ENCODE results near the gene TEX101. TPM values are rescaled to one million over a fixed set of nuclear protein-coding genes. Genes with fewer than 3 reads are reported as not detected.

TEX101 gene
- total RNA-seq, 2 donors from 2014 or later = not detected

DNA sequence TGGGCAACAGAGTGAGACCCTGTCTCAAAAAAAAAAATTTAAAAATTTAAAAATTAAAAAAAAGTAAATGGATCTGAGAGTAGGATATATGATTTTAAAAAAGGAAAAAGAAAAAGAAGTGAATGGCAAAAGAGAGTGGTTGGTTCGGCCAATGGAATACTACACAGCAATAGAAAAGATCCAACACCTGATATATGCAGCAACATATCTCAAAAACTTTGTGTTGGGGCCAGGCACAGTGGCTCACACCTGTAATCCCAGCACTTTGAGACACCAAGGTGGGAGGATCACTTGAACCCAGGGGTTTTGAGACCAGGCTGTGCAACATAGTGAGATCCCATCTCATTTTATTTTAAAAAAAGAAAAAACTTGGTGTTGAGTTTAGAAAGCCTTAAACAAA is 52.1 kb downstream of the TEX101 start:
- DNase-seq = no peak
- intact Hi-C loops (cut with DNase I) = no loop called here
- no peak for ATAC-seq

DNA sequence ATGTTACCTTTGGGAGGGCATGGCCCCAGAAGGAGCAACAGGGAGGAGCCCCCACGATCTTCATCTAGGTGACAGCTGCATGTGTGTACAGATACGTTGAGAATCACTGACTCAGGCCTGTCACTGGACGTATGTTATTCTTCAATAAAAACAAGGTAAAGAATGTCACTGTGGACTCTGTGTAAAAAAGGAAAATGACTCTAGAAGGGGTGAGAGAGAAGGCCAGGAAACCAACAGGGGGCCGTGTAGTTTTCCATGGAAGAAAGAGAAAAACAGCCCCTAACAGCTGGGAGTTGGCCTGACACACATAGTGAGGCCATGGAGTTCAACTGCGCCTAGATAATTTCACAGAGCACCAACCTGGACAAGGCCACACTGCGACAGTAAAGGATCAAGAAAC is 52.6 kb downstream of the TEX101 start:
- DNase-seq (no peak), ATAC-seq (no peak)
- intact Hi-C loops (cut with DNase I) = no loop called here

DNA sequence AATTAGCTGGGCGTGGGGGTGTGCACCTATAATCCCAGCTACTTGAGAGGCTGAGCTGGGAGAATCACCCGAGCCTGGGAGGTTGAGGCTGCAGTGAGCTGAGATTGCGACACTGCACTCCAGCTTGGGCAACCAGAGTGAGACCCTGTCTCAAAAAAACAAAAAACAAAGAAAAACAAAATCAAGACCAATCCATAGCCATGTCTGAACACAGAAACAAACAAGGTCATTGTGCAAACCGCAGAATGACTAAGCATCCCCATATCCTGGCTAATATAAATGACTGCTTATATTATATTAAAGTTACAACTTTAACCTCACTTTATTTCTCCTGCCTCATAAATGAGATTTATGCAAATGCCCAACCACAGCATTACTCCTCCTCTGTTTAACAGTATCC is 53.0 kb downstream of the TEX101 start:
- ATAC-seq (no peak), DNase-seq (no peak)
- intact Hi-C loops (cut with DNase I) = no loop called here

Other genes with a start within 250 kb of the TEX101 start
- not detected for gene PSG5, start 228.4 kb upstream of the TEX101 start, total RNA-seq
- not detected for gene PSG4, start 209.3 kb upstream of the TEX101 start, total RNA-seq
- not detected for gene PSG9, start 145.4 kb upstream of the TEX101 start, total RNA-seq
- gene CD177, start 61.2 kb upstream of the TEX101 start, total RNA-seq = 1 to 10 TPM in 1 of 2 donors, under 1 TPM in 1; 0.27 to 1.1 TPM
- gene LYPD3, start 50.7 kb downstream of the TEX101 start, total RNA-seq = under 1 TPM; 0.35 to 0.42 TPM
- 1 to 10 TPM; 7.3 to 7.4 TPM for gene PHLDB3, start 89.9 kb downstream of the TEX101 start, total RNA-seq
- 10 to 100 TPM; 13.7 to 17.9 TPM for gene ETHE1, start 112.3 kb downstream of the TEX101 start, total RNA-seq
- gene ZNF575, start 118.3 kb downstream of the TEX101 start, total RNA-seq = 1 to 10 TPM; 1.1 to 1.6 TPM
- 10 to 100 TPM; 14.0 to 17.4 TPM for gene XRCC1, start 160.6 kb downstream of the TEX101 start, total RNA-seq
- 1 to 10 TPM; 3.2 to 4.0 TPM for gene PINLYP, start 160.9 kb downstream of the TEX101 start, total RNA-seq
- 10 to 100 TPM; 18.3 to 27.8 TPM for gene IRGQ, start 181.2 kb downstream of the TEX101 start, total RNA-seq
- 10 to 100 TPM; 10.7 to 12.3 TPM for gene ZNF576, start 181.7 kb downstream of the TEX101 start, total RNA-seq
- gene SRRM5, start 197.2 kb downstream of the TEX101 start, total RNA-seq = under 1 TPM; 0.10 to 0.18 TPM
- gene ZNF428, start 204.7 kb downstream of the TEX101 start, total RNA-seq = 10 to 100 TPM; 34.2 to 38.7 TPM
- 10 to 100 TPM; 10.1 to 13.7 TPM for gene CADM4, start 225.0 kb downstream of the TEX101 start, total RNA-seq

Data from left cardiac atrium (tissue), 4 donors.